GM18909 (cell line): ENCODE data around the gene KBTBD2.
"Not testable (repeated sequence)": the region's sequence is repeated elsewhere in the genome, so short reads cannot be mapped to it uniquely, and the experiment has no call there.

Experiments used
- ATAC-seq: cut with Tn5 transposase; IDR thresholded peaks from one replicate; pipeline ENCODE4 v1.9.1; 2021; ENCODE audit warnings: mild to moderate bottlenecking; ENCODE audit not compliant: unreplicated experiment, poor library complexity

Gene KBTBD2

GRCh38 chr7:32891043-32891799 lies at the start of gene KBTBD2:
Gene KBTBD2, minus strand, starts transcription at chr7:32891760. Its CDS starts 12,156 bp downstream, at chr7:32879604.
- peak; percentile 72 for ATAC-seq

GRCh38 chr7:32941181-32941580 lies 49.6 kb upstream of the KBTBD2 start:
- no peak for ATAC-seq

GRCh38 chr7:32937344-32938174 lies 46.0 kb upstream of the KBTBD2 start:
- ATAC-seq: no peak

GRCh38 chr7:32936689-32937088 lies 45.1 kb upstream of the KBTBD2 start:
- no peak for ATAC-seq

GRCh38 chr7:32935558-32935957 lies 44.0 kb upstream of the KBTBD2 start:
- no peak for ATAC-seq

- no peak for ATAC-seq
These were observed 38.8 kb upstream of the KBTBD2 start for GRCh38 chr7:32930378-32930777.

- no peak for ATAC-seq
These were observed 38.0 kb upstream of the KBTBD2 start for GRCh38 chr7:32929430-32930143.

GRCh38 chr7:32928785-32929298 lies 37.3 kb upstream of the KBTBD2 start:
- ATAC-seq: no peak

GRCh38 chr7:32921896-32922295 lies 30.3 kb upstream of the KBTBD2 start:
- ATAC-seq: no peak

GRCh38 chr7:32916994-32917393 lies 25.4 kb upstream of the KBTBD2 start:
- not testable (repeated sequence) for ATAC-seq

GRCh38 chr7:32916006-32916405 lies 24.4 kb upstream of the KBTBD2 start:
- ATAC-seq: no peak

- ATAC-seq: no peak
These were observed 23.5 kb upstream of the KBTBD2 start for GRCh38 chr7:32915041-32915536.

- ATAC-seq: no peak
These were observed 22.6 kb upstream of the KBTBD2 start for GRCh38 chr7:32914184-32914583.

GRCh38 chr7:32910195-32910594 lies 18.6 kb upstream of the KBTBD2 start:
- no peak for ATAC-seq

GRCh38 chr7:32905175-32905662 lies 13.7 kb upstream of the KBTBD2 start:
- ATAC-seq: peak; percentile 80

GRCh38 chr7:32901629-32902028 lies 10.1 kb upstream of the KBTBD2 start:
- ATAC-seq: no peak

GRCh38 chr7:32900433-32900995 lies 9.0 kb upstream of the KBTBD2 start:
- ATAC-seq: no peak

GRCh38 chr7:32897376-32897775 lies 5.8 kb upstream of the KBTBD2 start:
- not testable (repeated sequence) for ATAC-seq

GRCh38 chr7:32896564-32897347 lies 5.2 kb upstream of the KBTBD2 start:
- ATAC-seq: no peak
